HG02885 (cell line): ENCODE data around the gene COPB1.

ENCODE experiments used
- ATAC-seq: cut with Tn5 transposase; IDR thresholded peaks from one replicate; pipeline ENCODE4 v1.9.1; 2021; ENCODE audit warnings: mild to moderate bottlenecking; ENCODE audit not compliant: unreplicated experiment, poor library complexity

The COPB1 gene

DNA sequence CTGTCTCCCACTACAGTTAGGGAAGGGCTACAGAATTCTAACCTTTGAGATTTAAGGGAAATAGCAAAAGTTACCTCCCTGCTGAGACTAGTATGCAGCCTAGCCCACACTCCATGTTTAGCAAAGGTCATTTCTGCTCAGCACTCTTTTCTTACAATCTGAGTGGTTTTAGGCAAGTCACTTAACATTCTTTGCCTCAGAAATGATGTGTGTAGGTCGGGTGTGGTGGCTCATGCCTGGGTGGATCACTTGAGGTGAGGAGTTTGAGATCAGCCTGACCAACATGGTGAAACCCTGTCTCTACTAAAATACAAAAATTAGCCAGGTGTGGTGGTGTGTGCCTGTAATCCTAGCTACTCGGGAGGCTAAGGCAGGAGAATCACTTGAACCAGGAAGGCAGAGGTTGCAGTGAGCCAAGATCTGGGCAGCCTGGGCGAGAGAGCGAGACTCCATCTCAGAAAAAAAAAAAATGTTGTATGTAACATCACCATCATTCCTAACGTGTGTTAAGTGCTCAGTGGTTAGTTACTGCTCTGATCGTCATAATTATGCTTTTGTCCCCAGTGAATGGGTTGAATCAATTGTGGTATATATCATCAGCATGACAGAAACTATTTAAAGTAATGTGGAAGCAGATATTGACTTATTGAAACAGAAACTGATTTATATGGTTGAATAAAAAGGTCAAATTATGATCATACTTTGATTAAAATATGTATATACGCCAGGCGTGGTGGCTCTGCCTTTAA lies 55.0 kb downstream of the COPB1 start:
- ATAC-seq: no peak

DNA sequence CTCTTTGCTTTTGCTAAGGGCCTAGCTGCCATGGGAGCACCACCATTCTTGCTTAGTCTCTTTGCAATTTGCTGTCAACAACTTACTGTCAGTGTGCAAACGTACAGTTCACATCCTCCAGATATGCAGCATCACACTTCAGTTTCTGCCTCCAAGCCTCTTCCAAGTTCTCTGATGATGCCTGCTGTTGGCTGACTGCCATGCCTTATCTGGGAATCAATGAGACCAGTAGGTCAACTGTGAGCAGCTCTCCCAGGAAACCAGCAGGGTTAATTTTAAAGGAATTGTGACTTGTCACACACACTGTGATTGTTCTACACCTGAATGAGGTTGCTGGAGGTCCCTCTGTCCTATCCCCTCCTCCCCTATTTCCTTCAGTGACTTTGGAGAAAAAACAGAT lies 56.0 kb downstream of the COPB1 start:
- ATAC-seq: no peak

DNA sequence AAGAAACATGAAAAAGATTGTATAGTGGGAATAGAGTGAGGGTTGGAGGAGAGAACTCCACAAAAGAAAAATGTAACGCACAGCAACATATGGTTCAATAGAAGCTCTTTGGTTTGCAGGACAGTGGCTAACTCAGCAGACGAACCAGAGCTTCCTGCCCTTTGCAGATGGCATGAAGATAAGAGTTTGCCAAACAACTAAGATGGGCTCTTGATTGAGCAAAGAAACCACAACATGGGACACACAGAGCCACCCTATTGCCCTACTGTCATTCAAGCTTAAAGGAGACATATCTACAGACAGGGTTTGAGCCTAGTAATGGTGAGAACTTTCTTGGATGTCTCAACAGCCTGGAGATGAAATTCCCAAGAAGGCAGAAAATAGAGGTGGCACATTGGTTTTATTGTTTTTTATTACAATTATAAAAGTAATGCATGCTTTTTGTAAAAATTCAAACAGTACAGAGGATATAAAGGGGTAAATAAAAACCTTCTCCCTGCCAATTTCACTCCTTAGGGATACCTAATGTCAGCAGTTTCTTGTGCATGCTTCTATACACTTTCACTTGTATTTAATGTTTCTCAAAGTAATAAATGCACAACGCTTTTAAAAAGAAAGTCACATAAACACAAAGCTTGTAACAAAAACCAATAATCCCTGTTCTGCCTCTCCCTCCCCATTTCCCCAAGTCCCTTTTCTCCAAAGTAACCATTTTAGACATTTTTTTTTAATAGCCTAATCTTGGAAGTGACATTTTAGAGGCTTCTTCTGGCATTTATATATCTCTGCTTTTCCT lies 63.7 kb downstream of the COPB1 start:
- ATAC-seq: no peak

DNA sequence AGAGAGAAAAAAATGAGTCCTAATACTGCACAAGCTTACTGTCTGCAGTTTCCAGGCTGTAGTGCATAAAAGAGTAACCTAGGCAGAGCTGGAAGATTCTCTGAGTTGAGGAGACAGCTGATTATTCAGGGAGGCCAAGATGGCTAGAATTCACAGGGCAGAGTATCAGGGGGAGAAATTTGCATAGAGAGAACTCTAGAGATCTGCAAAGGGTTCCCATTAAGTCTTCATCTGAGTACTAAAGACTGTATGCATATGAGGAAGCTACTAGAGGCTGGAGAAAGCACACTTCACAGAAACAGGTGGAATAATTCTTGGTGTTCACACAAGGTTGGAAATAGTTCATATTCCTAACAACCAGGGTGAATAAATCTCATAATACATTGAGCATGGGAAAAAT lies 74.0 kb downstream of the COPB1 start:
- no peak for ATAC-seq

DNA sequence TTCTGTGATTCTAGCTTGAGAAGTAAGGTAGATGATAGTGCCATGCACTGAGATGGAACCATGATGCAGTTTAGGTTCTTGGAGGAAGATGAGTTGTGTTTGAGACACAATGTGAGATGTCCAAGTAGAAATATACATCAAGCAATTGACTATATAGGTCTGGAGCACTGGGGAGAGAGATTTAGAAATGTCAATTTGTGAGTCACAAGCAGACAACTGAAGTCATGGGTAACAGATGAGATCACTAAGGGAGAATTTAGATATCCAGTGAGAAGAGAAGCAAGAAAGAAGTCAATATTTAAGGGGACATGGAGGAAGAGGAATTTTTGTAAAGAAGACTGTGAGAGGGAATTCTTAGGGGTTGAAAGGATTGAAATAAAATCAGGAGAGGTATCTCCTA lies 75.5 kb downstream of the COPB1 start:
- ATAC-seq: no peak

DNA sequence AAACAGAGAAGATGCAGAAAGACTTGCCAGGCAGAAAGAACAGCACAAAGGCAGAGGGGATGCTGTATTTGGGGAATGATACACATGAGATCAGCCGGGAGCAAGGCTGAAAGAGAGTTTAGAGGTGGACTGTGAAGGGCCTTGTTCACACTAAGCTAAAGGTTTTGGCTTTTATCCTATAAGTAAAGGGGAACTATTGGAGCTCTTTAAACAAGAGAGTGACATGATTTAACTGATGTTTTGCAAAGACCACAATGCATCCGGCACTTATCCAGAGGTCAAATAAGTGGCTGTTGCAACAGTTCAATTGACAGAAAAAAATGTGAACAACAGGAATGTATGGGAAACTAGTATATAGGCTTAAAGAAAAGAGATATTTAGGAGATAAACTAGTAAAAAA lies 76.0 kb downstream of the COPB1 start:
- ATAC-seq: no peak

DNA sequence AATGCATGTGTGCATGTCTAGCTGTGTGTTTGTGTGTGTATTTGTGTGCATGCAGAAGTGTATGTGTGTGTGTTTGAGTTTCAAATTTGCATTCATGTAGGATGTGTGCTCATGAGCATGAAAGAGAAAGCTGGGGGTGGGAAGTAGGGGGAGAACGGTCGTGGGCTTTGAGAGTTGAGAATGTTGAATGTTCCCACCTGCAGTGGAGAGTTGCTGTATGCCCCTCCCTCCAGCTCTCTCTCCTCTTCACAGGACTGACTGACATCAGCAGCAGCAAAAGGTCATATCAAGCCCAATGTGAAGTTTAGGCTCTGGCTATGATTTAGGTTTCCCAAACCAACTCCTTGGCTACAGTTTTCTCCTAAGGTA lies 76.8 kb downstream of the COPB1 start:
- no peak for ATAC-seq

DNA sequence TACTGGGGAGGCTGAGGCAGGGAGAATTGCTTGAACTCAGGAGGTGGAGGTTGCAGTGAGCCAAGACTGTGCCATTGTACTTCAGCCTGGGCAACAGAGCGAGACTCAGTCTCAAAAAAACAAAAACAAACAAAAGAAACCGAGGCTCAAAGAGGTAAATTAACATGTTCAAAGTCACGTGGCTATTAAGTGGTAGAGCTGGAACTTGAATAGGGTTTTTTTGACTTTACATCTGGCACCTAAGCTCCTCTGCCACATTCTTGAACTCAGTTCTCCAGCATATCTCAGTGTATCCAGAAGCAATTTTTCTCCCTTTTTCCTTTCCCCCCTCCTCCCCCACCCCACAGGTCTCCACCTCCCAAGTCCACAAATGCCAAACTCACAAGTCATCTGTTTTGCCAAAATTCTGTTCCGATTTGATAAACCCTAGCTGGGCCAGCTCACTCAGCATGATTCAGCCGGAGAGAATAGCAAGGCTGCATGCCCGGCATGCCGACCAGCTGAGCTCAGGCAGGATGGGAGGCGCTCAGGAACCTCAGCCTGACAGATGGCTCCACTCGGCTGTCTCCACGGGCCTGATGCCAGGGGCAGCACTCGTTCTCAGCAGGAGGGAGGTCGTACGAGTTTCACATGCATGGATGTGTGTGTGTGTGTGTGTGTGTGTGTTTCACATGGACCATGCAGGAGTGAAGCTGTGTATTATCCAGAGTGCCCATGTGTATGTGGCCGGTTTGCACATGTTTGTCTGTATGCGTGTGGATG lies 77.4 kb downstream of the COPB1 start:
- ATAC-seq: no peak

DNA sequence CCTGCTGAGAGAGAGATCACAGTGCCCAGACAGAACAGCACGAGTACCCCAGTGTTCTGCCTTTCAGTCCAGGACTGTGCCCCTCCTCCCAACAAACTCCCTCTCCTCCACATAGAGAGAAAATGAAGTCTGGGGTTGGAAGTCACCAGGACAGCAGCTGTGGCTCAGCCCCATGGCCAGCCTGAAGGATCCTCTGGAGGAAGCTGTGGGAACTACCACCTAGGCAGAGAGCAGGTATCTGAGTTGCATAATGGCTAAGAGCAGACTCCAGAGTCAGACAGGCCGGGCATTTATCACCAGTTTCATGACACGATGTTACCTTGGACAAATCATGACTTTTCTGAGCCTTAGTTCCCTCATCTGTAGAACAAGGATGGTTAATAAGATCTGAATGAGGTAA lies 79.4 kb downstream of the COPB1 start:
- no peak for ATAC-seq

DNA sequence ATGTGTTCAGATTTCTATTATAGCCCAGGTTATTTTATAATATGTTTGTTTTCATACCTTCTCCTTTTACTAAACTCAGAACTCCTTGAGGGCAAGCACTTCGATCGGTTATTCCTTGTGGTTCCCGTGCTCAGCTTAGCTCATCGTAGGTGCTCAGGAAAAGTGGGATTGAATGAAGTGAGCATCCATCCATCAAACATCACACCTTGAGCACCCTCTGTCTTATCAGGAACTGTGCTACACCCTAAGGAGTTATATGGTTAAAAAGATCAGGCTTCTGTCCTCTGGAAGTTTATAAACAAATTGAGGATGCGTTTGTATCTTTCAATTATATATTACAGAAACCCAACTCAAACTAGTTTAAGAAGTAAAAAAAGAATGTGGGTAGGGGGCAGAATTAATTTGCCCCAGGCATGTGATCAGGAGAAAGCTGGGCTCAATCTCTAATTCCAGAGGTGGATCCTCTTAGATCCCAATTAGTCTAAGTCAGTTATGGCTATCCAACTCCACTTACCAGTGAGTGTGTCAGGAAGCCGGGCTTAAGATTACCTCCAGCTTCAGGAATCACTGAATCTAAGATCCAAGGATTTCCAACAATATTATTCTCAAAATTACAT lies 80.7 kb downstream of the COPB1 start:
- no peak for ATAC-seq

DNA sequence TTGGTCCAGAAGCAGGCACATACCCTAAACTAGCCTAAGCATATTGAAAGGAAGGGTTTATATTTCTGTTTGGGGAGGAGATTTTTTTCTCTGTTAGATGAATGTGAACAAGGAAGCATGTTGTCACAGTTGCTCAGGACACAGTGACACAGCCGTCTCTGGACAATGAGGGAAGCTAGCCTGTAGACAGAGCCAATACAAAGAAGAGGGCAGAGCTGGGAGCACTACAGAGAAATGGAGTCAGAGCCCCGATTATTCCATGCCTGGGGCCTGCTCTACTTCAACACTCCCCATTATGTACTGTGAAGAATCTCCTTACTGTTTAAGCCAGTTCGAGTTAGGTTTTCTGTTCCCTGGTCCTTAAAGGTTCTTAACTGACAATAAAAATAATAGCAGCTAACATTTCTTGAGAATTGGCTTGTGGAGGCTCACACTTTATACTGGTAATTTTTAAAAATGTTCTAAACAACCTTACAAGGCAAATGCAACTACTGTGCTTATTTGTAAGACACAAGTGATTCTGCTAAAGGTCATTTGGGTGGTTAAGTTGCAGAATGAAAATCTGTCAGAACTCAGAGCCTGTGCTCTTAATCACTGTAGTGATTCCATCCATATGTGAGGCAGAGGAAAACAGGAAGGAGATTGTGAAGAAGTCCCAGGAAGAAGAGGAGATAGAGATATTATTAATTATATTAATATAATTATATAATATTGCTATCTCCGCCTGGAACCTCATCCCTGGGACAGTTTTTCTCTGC lies 81.8 kb downstream of the COPB1 start:
- no peak for ATAC-seq

DNA sequence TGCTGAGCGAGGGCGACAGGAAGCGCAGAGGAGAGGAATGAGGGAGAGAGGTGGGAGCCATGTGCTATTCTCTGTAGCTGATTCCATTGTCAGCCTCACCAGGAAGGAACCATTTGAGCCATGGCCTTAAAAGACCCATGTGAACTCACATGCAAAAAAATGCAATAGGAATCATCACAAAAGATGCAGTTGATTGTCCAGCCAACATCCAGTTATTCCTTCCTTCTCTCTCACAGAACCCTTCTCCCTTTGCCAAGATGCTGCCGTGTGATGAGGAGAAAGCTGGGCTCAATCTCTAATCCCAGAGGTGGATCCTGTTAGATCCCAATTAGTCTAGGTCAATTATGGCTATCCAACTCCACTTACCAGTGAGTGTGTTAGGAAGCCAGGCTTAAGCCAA lies 82.4 kb downstream of the COPB1 start:
- ATAC-seq: no peak

DNA sequence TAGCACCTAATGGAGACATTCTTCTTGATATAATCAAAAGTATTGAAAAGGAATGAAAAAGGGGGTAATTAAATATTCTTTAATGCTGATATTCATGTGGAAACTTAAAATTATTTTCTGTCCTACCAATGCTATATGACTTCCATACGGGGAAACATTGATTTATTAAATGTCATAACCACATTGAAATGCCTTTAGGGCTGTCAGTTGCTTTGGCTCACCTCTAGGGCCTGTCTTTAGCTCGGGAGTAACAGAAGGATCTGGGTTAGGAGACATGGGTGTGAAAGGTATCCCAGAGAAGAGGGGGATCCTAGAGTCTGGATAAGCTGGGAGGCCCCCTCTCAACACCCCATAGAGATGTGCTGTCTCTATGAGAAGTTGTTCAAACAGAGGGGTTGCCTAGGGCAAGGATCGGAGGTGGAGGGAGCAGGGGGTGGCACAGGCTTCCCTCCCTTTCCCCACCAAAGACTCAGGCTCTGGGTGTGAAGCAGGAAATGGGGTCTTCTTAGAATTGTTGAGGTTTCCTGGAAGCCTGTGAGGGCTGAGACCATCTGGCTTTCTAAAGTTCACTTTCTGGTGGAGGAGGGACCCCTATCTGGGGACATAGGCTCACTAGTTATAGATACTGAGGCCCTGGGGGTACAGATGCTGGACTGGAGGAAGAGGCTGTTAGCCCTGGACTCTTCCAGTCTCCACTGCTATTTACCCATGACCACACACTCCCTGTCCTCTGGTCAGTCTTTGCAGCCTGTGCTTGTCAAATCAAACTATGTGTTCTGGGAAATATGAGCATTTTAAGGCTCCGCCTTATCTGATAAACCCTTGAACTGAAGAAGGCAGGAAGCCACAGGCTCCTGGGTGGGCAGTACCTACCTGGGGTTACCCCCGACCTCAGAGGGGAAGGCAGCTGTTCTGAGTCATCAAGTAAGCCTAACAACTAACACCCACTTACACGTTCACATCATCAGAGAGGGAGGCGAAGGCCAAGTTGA lies 84.8 kb downstream of the COPB1 start:
- ATAC-seq: peak; percentile 60

DNA sequence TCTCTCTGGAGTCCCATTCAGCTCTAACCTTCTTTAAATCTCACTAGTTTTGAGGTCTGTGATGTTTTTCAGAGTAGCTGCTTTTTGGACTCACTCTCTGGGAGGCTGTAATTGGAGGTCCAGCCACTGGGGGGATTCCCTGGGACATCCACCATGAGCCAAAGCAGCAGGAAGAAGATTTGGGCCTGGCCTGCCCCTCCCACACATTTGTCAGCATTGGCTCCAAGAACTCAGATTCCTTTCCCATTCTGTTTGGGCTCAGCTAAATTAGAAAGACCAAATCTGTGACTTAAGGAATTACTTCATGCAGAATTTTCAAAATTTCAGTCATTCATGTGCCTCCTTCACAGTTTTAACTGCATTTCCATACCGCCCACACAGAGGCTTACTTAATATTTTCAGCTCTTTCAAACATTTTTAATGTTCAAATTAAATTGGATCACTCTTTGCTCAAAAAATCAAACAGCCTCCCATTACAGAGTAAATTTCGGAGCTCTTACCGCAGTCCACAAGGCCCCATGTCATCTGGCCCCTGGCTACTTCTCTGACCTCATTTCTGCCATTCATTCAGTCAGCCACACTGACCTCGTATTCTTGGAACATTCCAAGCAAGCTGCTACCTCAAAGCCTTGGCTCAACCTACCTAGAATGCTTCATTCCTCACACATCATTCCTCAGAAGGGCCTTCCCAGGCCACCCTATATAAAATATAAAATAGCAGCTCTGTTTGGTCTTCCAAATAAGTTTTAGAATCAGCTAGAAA lies 86.1 kb downstream of the COPB1 start:
- no peak for ATAC-seq

DNA sequence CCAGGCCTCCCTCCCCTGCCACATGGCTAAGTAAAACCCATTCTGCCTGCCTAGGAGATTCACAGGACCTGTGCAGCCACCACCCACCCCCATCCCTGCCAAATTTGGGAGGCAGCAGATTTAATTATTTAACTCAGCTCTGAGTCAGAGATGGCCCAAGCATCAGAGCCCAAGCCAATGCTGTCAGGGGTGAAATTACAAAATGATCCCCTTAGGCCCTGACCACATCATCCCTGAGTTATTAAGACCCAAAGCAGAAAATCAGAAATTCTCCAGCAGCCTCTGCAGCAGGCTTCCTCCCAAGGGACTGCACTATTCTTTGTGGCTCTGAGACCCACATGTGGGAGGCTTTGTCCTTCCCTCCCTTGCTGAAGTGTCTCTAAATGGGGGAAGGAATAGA lies 87.8 kb downstream of the COPB1 start:
- no peak for ATAC-seq

DNA sequence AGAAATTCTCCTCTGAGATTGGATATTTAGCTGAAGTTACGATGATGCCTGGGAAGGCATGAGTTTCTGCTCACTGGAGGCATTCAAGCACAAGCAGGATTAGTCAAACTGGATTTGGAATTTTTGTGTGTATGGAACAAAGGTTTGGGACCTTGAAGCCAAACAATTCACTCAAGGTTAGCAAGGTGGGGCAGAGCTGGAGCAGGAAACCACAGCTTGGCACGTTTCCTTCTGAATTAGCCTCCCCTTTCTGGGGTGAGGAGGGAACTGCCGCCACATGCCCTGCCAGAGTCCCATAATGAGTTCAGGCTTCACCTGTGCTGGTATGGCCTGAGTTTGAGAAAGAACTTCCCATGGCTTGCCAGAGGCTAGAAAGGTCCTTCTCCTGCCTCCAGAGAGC lies 89.7 kb downstream of the COPB1 start:
- no peak for ATAC-seq

DNA sequence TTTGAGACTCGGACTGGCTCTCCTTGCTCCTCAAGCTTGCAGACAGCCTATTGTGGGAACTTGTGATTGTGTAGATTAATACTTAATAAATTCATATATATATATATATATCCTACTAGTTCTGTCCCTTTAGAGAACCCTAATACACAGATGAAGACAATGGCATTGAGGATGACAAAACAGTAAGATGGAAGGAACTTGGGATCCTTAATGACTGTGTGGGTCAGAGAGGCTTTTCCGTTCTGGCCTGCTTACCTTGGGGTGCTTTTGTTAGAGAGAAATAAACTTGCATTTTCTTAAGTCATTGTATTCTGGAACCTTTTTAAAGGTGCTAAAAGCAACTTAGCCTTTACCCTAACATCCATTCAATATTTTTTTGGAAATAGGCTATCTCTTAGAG lies 91.0 kb downstream of the COPB1 start:
- no peak for ATAC-seq
